Retinal pigment epithelial cell (primary cell): ENCODE results near the gene CNTRL.

Experiments used
- DNase-seq: peaks from one replicate; pipeline ENCODE4 v3.0.0-alpha.2; 2010; ENCODE audit warnings: low read depth
- H3K4me3 ChIP-seq: 2 replicates; pipeline ENCODE4 v1.5.1; 2011; ENCODE audit warnings: mild to moderate bottlenecking, low read length, control low read depth, moderate library complexity
- TF ChIP-seq, protein P1 (sequence below): conservative IDR thresholded peaks from 2 replicates; pipeline ENCODE4 v1.5.1; 2011; ENCODE audit warnings: low read depth, low read length, control low read depth, inconsistent platforms

CNTRL gene

DNA sequence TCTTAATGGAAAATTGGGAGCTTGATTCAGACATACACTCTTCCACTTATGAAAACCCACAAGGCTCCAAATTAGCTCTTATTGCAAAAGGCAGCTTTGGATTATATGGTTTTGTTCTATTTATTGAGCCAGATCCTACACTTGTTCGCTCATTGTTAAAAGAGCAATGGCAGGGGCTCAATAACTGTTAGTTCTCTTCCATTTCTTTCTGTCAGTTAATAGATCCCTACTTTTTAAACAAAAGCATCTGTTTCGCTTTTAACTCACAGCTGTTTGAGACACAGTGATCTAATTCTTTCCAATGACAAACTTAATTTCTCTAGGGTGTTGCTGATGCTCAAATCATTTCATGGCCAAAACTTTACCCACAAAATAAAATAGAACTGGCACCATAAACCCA is 36.4 kb upstream of the CNTRL start:
- no peak for DNase-seq
- TF ChIP-seq, protein P1, sequence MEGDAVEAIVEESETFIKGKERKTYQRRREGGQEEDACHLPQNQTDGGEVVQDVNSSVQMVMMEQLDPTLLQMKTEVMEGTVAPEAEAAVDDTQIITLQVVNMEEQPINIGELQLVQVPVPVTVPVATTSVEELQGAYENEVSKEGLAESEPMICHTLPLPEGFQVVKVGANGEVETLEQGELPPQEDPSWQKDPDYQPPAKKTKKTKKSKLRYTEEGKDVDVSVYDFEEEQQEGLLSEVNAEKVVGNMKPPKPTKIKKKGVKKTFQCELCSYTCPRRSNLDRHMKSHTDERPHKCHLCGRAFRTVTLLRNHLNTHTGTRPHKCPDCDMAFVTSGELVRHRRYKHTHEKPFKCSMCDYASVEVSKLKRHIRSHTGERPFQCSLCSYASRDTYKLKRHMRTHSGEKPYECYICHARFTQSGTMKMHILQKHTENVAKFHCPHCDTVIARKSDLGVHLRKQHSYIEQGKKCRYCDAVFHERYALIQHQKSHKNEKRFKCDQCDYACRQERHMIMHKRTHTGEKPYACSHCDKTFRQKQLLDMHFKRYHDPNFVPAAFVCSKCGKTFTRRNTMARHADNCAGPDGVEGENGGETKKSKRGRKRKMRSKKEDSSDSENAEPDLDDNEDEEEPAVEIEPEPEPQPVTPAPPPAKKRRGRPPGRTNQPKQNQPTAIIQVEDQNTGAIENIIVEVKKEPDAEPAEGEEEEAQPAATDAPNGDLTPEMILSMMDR, result no peak
- no peak overlapping the region for H3K4me3 ChIP-seq

DNA sequence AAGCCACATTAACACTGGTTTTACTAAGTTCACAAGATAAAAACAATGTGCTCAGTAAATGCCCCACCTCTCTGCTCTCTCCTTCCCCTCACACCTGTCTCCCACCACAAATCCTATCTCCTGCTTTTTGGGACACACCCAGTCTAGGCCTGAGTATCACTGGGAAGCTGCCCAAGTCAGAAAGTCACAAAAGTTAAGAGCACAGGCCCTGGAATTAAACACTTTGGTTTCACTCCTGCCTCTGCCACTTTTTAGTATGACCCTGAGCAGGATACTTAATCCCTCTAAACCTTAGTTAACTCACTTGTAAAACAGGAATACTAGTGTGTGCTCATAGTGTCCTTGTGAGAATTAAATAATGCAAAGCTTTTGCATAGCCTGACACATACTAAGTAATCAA is 36.0 kb upstream of the CNTRL start:
- no peak overlapping the region for H3K4me3 ChIP-seq
- TF ChIP-seq, protein P1, result no peak
- DNase-seq, result no peak

DNA sequence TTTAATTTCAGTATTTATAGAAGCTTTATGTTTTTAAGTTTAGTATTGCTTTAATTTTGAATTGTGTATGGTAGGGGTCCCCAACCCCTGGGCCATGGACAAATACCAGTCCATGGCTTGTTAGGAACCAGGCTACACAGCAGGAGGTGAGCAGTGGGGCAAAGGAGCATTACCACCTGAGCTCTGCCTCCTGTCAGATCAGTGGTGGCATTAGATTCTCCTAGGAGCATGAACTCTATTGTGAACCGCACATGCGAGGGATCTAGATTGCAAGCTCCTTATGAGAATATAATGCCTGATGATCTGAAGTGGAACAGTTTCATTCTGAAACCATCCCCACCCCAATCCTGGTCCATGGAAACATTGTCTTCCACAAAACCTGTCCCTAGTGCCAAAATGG is 26.6 kb upstream of the CNTRL start:
- TF ChIP-seq, protein P1, result no peak
- DNase-seq, result no peak

DNA sequence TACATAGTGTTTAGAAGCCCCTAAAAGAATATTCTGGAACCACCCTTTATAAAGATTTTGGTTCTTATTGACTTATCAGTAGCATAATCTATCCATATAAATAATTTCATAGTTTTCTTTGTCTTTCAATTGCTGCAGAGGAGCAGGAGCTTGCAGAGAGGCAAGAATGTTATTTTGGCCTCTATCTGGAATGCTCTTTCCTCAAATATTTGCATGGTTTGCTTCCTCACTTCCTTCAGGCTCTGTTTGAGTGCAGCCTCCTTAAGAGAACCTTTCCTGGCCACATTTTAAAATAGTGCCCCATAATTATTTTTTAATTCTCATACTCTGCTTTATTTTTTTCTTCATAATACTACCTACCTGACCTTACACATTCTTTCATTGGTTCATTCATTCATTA is 26.1 kb upstream of the CNTRL start:
- DNase-seq, result no peak
- TF ChIP-seq, protein P1, result no peak
- no peak overlapping the region for H3K4me3 ChIP-seq

More for the DNA sequence above, 26.6 kb upstream of the CNTRL start:
- H3K4me3 ChIP-seq, result no peak overlapping the region

DNA sequence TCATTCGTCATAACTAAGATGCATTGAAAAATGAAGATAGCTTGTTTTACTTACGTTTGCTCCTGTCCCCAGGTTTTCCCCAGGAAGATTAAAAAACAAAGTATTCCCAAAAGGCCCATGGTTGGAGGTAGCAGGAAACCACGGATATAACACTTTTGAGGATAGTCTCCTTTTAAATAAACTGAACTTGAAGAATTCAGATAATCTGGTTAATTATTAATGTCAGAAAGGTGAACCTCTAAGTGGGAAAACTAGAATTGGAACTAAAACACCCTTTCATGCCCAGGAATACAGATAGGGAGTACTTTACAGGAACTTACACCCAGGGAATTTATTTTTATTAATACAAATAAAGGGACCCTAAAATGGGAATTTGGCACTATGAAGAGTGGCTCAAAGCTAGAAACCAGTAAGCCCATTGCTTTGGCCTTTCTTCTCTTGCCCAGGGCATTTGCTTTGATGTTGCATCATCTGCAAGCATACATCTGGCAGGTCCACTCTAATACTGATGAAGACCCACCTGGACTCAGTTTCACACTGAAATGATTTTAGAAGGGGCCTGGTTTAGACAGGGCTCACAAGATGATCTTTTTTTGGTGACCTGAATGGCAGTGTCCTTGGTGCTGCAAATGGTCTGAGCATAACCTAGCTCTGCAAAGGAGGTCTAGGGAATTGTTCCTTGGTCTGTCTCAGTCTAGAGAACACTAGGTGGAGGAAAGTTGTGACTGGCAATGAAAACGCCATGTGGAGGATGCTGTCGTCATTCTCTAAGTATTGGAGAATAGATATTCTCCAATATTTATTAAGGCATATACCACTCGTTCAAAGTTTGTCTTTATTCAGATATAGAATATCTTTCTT is 24.4 kb upstream of the CNTRL start, which contains the start of gene C5:
Gene C5 (minus strand): TSS at position 148 of the 861 bp plus-strand sequence. CDS start 29 bp downstream, at position 119.
- TF ChIP-seq, protein P1, result no peak
- H3K4me3 ChIP-seq, result no peak within 1 kb of the TSS
- DNase-seq, result no peak

DNA sequence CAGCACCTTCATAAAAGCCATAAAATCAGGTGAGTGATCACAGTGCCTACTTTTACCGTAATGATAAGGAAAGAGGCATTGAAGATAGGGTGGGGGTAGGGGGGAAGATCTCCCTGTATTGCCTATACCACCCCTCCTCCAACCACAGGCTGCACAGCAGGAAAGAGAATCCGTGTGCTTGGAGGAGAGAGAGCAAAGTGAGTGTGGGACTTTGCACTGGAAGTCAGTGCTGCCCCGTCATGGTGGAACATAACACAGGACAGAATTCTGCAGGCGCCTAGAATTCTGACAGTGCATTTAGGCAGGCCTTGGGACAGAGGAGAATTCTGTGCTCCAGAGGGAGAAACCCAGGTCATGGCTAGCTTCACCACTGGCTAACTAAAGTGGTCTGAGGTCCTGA is 21.2 kb upstream of the CNTRL start:
- no peak overlapping the region for H3K4me3 ChIP-seq
- TF ChIP-seq, protein P1, result no peak
- DNase-seq, result no peak

DNA sequence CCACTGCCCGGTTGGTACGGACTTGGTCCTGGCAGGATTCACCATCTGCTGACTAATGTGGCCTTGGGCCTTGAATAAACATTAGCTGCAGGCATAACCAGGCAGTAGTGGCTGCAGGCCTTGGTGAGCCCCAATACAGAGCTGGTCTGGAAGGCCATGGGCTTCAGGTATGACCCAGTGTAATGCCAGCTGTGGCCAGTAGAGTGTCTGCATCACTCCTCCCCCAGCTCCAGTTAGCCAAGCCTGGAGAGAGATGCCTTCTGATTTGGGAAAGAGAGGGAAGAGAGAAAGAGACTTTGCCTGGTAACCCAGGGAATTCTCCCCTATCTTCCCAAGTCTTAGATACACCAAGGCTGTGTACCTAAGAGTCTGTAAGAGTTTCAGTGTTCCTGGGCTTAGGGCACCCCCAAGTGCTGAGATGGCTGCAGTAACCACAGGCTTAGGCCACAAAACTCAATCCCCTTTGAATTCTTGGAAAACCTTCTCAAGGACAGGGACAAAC is 19.1 kb upstream of the CNTRL start:
- TF ChIP-seq, protein P1, result peak; percentile 32
- DNase-seq, result no peak
- no peak overlapping the region for H3K4me3 ChIP-seq
